D341Med (cell line): ENCODE measurements around the gene RPS18.

Experiments used
- DNase-seq: peaks from one replicate; pipeline ENCODE4 v3.0.0; 2012; ENCODE audit warnings: low spot score

Gene RPS18

GRCh38 chr6:33289784-33290315, 18.0 kb downstream of the RPS18 start:
- peak; percentile 50 for DNase-seq

- DNase-seq = no peak
These were observed 18.6 kb downstream of the RPS18 start for GRCh38 chr6:33290459-33290858.

- no peak for DNase-seq
These were observed 21.3 kb downstream of the RPS18 start for GRCh38 chr6:33292996-33293682.

GRCh38 chr6:33294086-33294823, 22.4 kb downstream of the RPS18 start:
- no peak for DNase-seq

- DNase-seq = no peak
These were observed 23.9 kb downstream of the RPS18 start for GRCh38 chr6:33295621-33296369.

- DNase-seq = no peak
These were observed 25.0 kb downstream of the RPS18 start for GRCh38 chr6:33296797-33297405.

- DNase-seq = no peak
These were observed 25.6 kb downstream of the RPS18 start for GRCh38 chr6:33297406-33297955.

GRCh38 chr6:33297956-33298772, 26.3 kb downstream of the RPS18 start:
- peak; percentile 59 for DNase-seq

GRCh38 chr6:33298773-33299236, 26.9 kb downstream of the RPS18 start, which contains the start of gene RGL2:
RGL2 (minus strand) TSS chr6:33298942; CDS start chr6:33298610, 332 bp downstream.
- peak; percentile 69 for DNase-seq

GRCh38 chr6:33299237-33299944, 27.5 kb downstream of the RPS18 start:
- peak; percentile 92 for DNase-seq

GRCh38 chr6:33301877-33302276, 30.0 kb downstream of the RPS18 start:
- no peak for DNase-seq

GRCh38 chr6:33304216-33304615, 32.3 kb downstream of the RPS18 start:
- DNase-seq = no peak

- no peak for DNase-seq
These were observed 33.2 kb downstream of the RPS18 start for GRCh38 chr6:33305052-33305451.

- DNase-seq = no peak
These were observed 34.5 kb downstream of the RPS18 start for GRCh38 chr6:33306356-33306755.

GRCh38 chr6:33312361-33313104, 40.7 kb downstream of the RPS18 start:
- DNase-seq = no peak

GRCh38 chr6:33313105-33313708, 41.3 kb downstream of the RPS18 start:
- peak; percentile 52 for DNase-seq

GRCh38 chr6:33313709-33314514, 42.0 kb downstream of the RPS18 start, which contains the start of gene TAPBP:
TAPBP (minus strand) TSS chr6:33314078; CDS start chr6:33314041, 37 bp downstream.
- peak; percentile 60 for DNase-seq

GRCh38 chr6:33314515-33314942, 42.7 kb downstream of the RPS18 start:
- DNase-seq = no peak
